Stimulated activated CD4-positive, alpha-beta T cell treated with anti-CD3 and anti-CD28 coated beads, Interleukin-1b, Interleukin-23, amount 100 ng/mL, for 1 hour (primary cell): ENCODE data around the gene TYW1B.
"Not testable (repeated sequence)": the region's sequence is repeated elsewhere in the genome, so short reads cannot be mapped to it uniquely, and the experiment has no call there.

ENCODE experiments used
- DNase-seq, 2 donors: peaks; one replicate each; pipeline ENCODE4 v3.0.0-alpha.2; 2020; ENCODE audit warnings: low read depth in 2 of 2

The TYW1B gene

GRCh38 chr7:72696643-72697042 is 131.4 kb downstream of the TYW1B start:
- DNase-seq, result not testable (repeated sequence)

- DNase-seq, result not testable (repeated sequence)
Observed at GRCh38 chr7:72695482-72695881, 132.5 kb downstream of the TYW1B start.

DNA sequence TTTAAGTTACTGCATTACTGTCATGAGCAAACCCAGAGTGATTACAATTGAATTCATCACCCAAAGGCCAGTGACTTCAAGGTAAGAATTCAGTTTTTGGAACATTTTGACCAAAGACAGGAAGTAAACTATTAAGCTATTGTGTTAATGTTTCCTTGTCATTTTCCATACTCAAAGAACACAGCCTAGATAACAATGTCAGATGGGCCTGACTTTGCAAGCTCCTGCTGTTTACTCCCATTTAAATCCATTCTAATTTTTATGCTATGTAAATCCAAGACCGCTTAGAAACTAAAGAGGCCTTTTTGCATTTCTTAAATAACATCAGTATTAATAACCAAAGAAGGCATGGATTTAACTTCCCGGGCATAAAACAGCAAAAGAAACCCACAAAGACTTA is 136.6 kb downstream of the TYW1B start:
- not testable (repeated sequence) for DNase-seq

GRCh38 chr7:72690177-72690576 is 137.8 kb downstream of the TYW1B start:
- not testable (repeated sequence) for DNase-seq

DNA sequence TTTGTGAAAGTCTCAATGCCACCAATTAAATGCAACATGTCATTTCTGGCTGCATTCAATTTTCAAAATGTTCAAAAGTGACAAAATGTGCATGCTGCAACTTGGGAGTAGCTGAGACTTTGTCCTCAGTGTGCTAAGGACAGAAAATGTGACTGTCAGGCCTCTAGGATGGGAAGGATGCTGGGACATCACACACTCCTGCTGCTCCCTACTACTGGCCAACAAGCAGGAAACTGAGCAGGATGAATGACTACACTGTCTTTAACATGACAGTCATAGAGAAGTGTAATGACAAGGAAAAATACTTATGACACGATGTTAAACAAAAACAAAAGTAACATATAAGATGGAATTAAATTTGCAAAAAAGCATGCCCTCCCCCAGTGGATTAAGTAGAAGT is 138.7 kb downstream of the TYW1B start:
- not testable (repeated sequence) for DNase-seq

DNA sequence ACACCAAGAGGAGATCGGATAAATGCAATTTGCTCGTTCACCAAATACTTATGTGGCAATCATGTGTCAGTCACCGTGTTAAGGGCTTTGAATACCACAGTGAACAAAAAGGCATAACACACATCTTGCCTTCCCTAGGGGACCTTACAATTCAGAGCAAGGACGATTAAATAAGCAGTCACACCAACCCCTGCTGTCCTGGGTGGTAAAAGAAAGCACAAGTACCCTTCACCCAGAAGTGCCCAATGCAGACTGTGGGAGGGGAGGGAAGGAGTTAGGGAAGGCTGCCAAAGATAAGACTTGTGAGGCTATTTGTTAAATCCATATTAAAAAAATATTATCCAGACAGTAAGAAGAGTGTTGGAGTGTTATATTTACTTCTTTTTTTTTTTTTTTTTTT is 146.8 kb downstream of the TYW1B start:
- DNase-seq, result not testable (repeated sequence)

DNA sequence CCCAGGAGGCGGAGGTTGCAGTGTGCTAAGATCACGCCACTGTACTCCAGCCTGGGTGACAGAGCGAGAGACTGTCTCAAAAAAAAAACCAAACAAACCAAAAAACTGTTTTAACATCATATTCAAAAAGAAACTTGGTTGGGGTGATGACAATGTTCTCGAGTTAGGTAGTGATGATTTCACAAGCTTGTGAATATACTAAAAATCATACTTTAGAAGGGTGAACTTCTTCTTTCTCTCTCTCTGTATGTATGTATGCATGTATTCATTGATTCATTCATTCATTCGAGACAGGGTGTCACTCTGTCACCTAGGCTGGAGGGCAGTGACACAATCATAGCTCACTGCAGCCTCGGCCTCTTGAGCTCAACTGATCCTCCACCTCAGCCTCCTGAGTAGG is 151.1 kb downstream of the TYW1B start:
- DNase-seq, result not testable (repeated sequence)

GRCh38 chr7:72676086-72676690 is 151.8 kb downstream of the TYW1B start:
- not testable (repeated sequence) for DNase-seq

DNA sequence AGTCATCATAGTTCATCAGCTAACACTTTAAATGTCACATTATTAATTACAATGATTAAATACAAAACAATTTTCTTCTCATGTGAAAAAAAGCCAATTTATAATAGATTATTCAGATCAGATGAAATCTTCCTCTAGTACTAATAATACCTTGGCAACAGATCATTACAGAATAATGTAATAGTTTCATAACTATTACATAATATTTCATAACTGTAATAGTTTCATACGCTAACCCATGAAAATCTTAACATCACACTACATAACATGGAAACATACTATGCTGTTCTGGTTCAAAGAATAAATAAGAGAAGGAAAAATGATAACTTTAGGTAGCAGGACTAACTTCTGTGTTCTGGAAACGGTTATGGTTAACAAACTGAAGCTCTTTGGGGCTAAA is 152.3 kb downstream of the TYW1B start:
- not testable (repeated sequence) for DNase-seq

GRCh38 chr7:72674394-72674793 is 153.6 kb downstream of the TYW1B start:
- no peak for DNase-seq

GRCh38 chr7:72670850-72671249 is 157.2 kb downstream of the TYW1B start:
- DNase-seq, result not testable (repeated sequence)

DNA sequence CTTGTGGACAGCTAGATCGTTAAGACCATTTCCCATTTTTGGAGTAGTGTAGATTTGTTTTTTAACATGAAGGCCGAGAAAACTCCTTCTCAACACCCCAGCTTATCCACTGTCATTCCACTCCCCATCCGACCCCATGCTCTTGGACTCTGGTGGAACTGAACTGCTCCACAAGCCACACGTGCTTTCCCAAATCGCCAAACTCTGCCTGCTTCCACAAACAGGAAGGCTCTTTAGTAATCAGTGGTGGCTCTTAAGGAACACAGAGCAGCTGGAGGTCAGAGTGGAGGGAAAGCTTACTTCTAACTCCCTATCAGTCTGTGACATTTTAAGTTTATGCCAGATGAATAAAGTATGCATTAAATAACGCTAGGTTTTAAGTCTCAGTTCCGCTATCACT is 159.6 kb downstream of the TYW1B start:
- DNase-seq, result not testable (repeated sequence)

- not testable (repeated sequence) for DNase-seq
Observed at GRCh38 chr7:72667049-72667448, 161.0 kb downstream of the TYW1B start.

DNA sequence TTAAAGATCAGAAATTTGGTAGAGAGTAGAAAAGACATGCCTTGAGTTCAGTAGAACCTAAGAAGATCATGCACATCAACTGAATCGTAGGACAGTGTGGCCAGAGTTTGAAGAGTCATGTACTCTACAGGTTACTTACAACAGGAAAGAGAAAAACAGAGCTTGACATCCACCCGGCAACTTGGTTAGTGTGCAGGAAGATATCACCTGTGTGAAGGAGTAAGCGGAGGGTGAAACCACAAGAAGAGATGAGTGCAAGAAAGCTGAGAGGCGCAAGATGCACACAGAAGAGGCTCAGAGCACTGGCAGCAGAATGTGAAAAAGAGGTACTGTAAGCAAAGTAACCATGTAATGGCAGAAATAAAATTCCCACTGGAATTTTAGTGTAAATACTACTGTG is 179.4 kb downstream of the TYW1B start:
- DNase-seq, result not testable (repeated sequence)

DNA sequence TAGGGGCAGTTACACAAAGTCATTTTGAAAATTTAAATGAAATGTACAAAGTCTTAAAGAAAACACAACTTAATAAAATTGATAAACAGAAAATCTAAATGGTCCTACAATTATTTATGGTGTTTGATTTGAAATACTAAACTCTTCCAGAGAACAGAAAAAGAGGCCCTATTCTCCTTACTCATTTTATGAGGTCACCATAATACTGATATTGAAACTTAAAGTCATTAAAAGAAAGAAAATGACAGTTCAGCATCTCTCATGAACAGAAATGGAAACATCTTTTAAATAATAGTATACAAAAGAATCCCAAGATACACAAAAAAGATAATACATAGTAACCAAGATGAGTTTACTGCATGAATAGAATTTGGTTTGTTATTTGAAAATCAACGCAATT is 184.3 kb downstream of the TYW1B start:
- not testable (repeated sequence) for DNase-seq

GRCh38 chr7:72641485-72642248 is 186.3 kb downstream of the TYW1B start:
- DNase-seq, result not testable (repeated sequence)

DNA sequence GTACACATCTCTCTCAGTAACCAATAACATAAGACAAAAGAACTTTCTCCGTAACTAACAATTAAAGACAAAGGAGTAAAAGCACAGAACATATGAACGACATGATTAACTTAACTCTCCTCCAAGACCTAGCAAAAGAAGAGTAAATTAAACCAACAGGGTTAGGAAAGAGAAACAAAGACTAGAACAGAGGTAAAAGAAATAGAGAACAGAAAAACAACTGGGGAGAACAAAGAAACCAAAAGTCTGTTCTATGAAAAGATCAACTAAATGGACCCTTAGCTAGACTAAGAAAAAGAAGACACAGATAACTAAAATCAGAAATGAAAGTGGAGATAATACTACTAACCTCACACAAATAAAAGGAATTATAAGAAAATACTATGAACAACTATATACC is 187.3 kb downstream of the TYW1B start:
- DNase-seq, result not testable (repeated sequence)

DNA sequence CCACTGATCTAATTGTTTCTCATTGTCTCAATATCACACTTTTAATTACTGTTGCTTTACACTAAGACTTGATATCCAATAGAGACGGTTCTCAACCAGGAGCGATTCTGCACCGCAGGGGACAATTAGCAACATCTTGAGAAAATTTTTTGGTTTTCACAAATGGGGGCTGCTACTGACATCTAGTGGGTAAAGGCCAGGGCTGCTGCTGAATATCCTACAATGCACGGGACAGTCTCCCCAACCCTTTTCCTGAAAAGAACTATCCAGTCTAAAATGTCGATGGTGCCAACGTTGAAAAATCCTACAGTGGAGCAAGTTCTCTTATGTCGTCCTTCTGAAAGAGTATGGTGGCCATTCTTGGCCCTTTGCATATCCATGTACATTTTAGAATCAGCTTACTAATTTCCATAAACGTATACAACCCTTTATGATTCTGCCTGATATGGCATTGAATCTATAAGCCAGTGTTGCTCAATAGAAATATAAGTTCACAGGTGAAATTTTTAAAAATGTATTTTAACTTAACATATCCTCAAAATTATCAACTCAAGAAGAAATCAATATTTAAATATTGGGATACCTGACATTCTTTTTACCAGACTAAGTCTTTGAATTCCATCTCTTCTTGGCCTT is 192.6 kb downstream of the TYW1B start:
- not testable (repeated sequence) for DNase-seq

DNA sequence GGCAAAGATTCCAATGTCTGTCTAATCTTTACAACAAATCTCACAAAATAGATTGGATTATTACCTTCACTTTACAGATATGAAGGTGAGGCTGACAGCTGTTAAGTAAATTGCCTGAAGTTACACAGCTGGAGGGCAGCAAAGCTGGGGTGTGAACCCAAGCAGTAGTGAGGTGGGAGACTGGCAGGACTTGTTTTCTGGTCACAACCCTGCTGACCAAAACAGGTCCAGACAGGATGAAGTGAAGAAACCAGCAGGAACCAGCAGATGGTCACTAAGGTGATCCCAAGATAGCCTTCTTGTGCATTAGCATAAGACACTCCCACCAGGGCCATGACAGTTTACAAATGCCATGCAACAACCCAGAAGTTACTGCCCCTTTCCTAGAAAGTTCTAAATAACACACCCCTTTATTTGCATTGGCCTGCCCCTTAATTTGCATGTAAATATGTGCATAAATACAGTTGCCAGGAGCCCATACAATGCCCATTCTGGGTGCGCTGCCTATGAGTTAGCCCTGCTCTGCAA is 195.2 kb downstream of the TYW1B start:
- DNase-seq, result not testable (repeated sequence)

- DNase-seq, result not testable (repeated sequence)
Observed at GRCh38 chr7:72628375-72628774, 199.6 kb downstream of the TYW1B start.

DNA sequence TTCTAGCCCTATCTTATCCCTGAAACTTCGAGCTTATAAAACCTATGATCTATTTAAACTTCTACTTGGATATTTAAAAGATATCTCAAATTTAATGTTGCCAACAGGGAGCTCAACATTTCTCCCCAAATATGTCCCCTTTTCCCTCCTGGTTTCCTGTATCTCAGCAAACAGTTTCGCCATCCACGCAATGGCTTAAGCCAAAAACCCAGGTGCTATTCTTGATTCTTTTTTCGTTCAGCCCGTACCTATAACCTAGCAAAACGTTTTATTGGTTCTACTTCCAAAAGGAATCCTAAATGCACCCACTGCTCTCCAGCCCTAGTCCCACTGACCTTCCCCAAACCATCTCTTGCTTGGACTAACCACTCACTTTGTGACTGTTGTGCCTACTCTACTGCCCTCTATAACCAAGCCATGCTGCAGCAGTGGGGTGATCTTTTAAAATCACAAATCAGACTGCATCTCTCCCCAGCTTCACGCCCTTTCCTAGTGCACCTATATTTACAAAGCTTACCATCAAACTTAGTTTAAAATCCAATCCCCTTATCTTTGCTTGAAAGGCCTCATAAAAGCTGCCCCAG is 201.5 kb downstream of the TYW1B start:
- DNase-seq, result not testable (repeated sequence)
